Measurements from ENCODE around the gene PRDM11.

PRDM11 gene

GRCh38 chr11:45142241-45143055 is 4.0 kb upstream of the PRDM11 start:
- DNase-seq, result no peak

- no peak for DNase-seq
Measured at GRCh38 chr11:45143494-45143893, 2.9 kb upstream of the PRDM11 start.

- DNase-seq, result no peak
Measured at GRCh38 chr11:45144126-45145082, 2.0 kb upstream of the PRDM11 start.

- DNase-seq, result no peak
Measured at GRCh38 chr11:45145083-45145378, 1.4 kb upstream of the PRDM11 start.

- DNase-seq, result no peak
Measured at GRCh38 chr11:45145379-45146071, 914 bp upstream of the PRDM11 start.

- DNase-seq, result peak; percentile 75 to 82
Measured at GRCh38 chr11:45147017-45147728, 734 bp downstream of the PRDM11 start.

- no peak for DNase-seq
Measured at GRCh38 chr11:45147891-45148675, 1.6 kb downstream of the PRDM11 start.

GRCh38 chr11:45149483-45150056 is 3.1 kb downstream of the PRDM11 start:
- no peak for DNase-seq

- DNase-seq, result no peak
Measured at GRCh38 chr11:45150301-45150700, 3.9 kb downstream of the PRDM11 start.

- no peak for DNase-seq
Measured at GRCh38 chr11:45150943-45151342, 4.5 kb downstream of the PRDM11 start.

GRCh38 chr11:45151362-45151982 is 5.0 kb downstream of the PRDM11 start:
- DNase-seq, result no peak

GRCh38 chr11:45152740-45153595 is 6.5 kb downstream of the PRDM11 start:
- DNase-seq, result no peak

- DNase-seq, result no peak
Measured at GRCh38 chr11:45154276-45154675, 7.8 kb downstream of the PRDM11 start.

GRCh38 chr11:45155058-45155551 is 8.7 kb downstream of the PRDM11 start:
- DNase-seq, result no peak

GRCh38 chr11:45155627-45156180 is 9.3 kb downstream of the PRDM11 start:
- DNase-seq, result no peak

- no peak for DNase-seq
Measured at GRCh38 chr11:45156201-45156600, 9.8 kb downstream of the PRDM11 start.

- no peak for DNase-seq
Measured at GRCh38 chr11:45156741-45157140, 10.3 kb downstream of the PRDM11 start.

- no peak for DNase-seq
Measured at GRCh38 chr11:45157247-45158209, 11.1 kb downstream of the PRDM11 start.
